ENCODE results near the gene CFAP100. TPM values are rescaled to one million over a fixed set of nuclear protein-coding genes. Genes with fewer than 3 reads are reported as not detected.

CFAP100 gene
- total and polyA plus RNA-seq, 9 of the 15 experiments (the other 6 are each of a cell fraction or from before 2014, with no cell fraction given), result not detected

- Histone ChIP-seq H3K27me3 (ENCODE audit: control insufficient read depth in 2 of 2, insufficient read depth in 2 of 2, low read length in 2 of 2) (peaks cover 4 to 28% of the 10 kb centered on the region in 2 experiments; a peak in 3 of 5 replicates), H3K9me1 (ENCODE audit: control insufficient read depth, insufficient read depth, low read length) (no peaks in the 10 kb centered on the region), H3K9me3 (replicated peaks; ENCODE audit: control insufficient read depth, insufficient read depth, low read depth, low read length) (no peaks in the 10 kb centered on the region), H4K20me1 (replicated peaks; ENCODE audit: control insufficient read depth, insufficient read depth, low read length) (no peaks in the 10 kb centered on the region), H3K9ac (ENCODE audit: insufficient read depth in 1 of 2, low read depth in 2 of 2, low read length in 2 of 2) (no peak overlapping the region), H3K27ac (ENCODE audit: extremely low read depth, low read depth, low read length) (no peak overlapping the region), H3K79me2 (ENCODE audit: control insufficient read depth, insufficient read depth, low read length) (no peaks in the 10 kb centered on the region), H3K4me1 (replicated peaks in 1 of 2; ENCODE audit: control insufficient read depth in 2 of 2, insufficient read depth in 2 of 2, low read length in 2 of 2) (no peaks in the 10 kb centered on the region; a peak in 2 of 5 replicates), H3K36me3 (ENCODE audit: control insufficient read depth, insufficient read depth, low read length) (no peaks in the 10 kb centered on the region), H3K4me3 (no peak overlapping the region), H3K4me2 (ENCODE audit: insufficient read depth, low read length) (no peak overlapping the region), H2AFZ (ENCODE audit: low read depth, low read length) (no peak overlapping the region)
- ATAC-seq (no peak), DNase-seq (ENCODE audit: extremely low read depth in 1 of 4, low spot score in 3 of 4) (no peak), FAIRE-seq (no peak)
- no peak for TF ChIP-seq KAT7 (CRISPR knock-in tag; IDR thresholded peaks at IDR 0.05; ENCODE audit: borderline replicate concordance)
- no peak for TF ChIP-seq NELFE (IDR thresholded peaks at IDR 0.05; ENCODE audit: insufficient read depth, insufficient read length)
- TF ChIP-seq NFIX (CRISPR knock-in tag; IDR thresholded peaks at IDR 0.05; ENCODE audit: low read depth), result no peak
- TF ChIP-seq NCOA1 (IDR thresholded peaks at IDR 0.05; ENCODE audit: low read depth), result no peak
- no peak for TF ChIP-seq RCOR1 (IDR thresholded peaks at IDR 0.05; ENCODE audit: borderline replicate concordance in 1 of 2, low read depth in 2 of 2, low read length in 2 of 2)
- no peak for TF ChIP-seq POU5F1 (IDR thresholded peaks at IDR 0.05; ENCODE audit: borderline replicate concordance, low read depth, low read length, partially characterized antibody)
- intact Hi-C loops (cut with micrococcal nuclease), result no loop called here
- WGBS (ENCODE audit: insufficient coverage, low coverage, missing lambda C conversion rate), result 8% methylated on average over 3 of the region's 3 CpGs
- BruUV-seq (replicated peaks), result no TSS peak
- POLR2A ChIA-PET, result no interaction called here
- CTCF ChIA-PET (ENCODE audit: low intra/inter-chr PET ratio), result no interaction called here
- in situ Hi-C loops (cut with MboI), result no loop called here
Measured at GRCh38 chr3:126484662-126485061, 90.0 kb downstream of the CFAP100 start.

All from K562 (cell line).